Activated B cell treated with CpG ODN at 0.5 μM for 24 hours (primary cell): ENCODE results near the gene CACNA1B. TPM values are rescaled to one million over a fixed set of nuclear protein-coding genes. Genes with fewer than 3 reads are reported as not detected.

Experiments
- ATAC-seq: fragments of 200-7000 bp; cut with Tn5 transposase; one replicate; pipeline ENCODE4 v1.10.0; 2021; ENCODE audit warnings: low read depth, mild to moderate bottlenecking, moderate library complexity
- CTCF ChIA-PET: fragments of 350-600 bp; sonication (Branson Sonifier 250); formaldehyde crosslinking; loops from one replicate; lab custom pipeline; 2021; ENCODE audit warnings: antibody characterized with exemption; lab: Charles Lee
- POLR2A ChIA-PET: fragments of 350-600 bp; sonication (Branson Sonifier 250); formaldehyde crosslinking; loops from one replicate; lab custom pipeline; 2021; ENCODE audit warnings: antibody characterized with exemption; lab: Charles Lee
- DNase-seq: peaks from one replicate; pipeline ENCODE4 v3.0.0; 2022
- H3K27ac Mint-ChIP-seq: one replicate; pipeline ENCODE4 v1.8.0; 2020; ENCODE audit warnings: mixed read lengths
- H3K27me3 Mint-ChIP-seq: one replicate; pipeline ENCODE4 v1.8.0; 2021; ENCODE audit warnings: mixed read lengths
- H3K36me3 Mint-ChIP-seq: one replicate; pipeline ENCODE4 v1.8.0; 2021; ENCODE audit warnings: low read depth, mixed read lengths
- H3K4me1 Mint-ChIP-seq: one replicate; pipeline ENCODE4 v1.8.0; 2021; ENCODE audit warnings: mixed read lengths
- H3K4me3 Mint-ChIP-seq: one replicate; pipeline ENCODE4 v1.8.0; 2020; ENCODE audit warnings: mild to moderate bottlenecking, mixed read lengths
- H3K9me3 Mint-ChIP-seq: one replicate; pipeline ENCODE4 v1.8.0; 2020; ENCODE audit warnings: mixed read lengths
- CTCF ChIP-seq: fragments of 200-600 bp; IDR thresholded peaks from one replicate; pipeline ENCODE4 v1.8.0; 2022; ENCODE audit warnings: antibody characterized with exemption, mild to moderate bottlenecking
- intact Hi-C: fragments of 100-400 bp; cut with micrococcal nuclease; formaldehyde crosslinking; loops from one replicate; pipeline ENCODE4 v1.15.1; 2024
- total RNA-seq: library from RNA; stranded (reverse); gene quantifications from 2 replicates; pipeline ENCODE4 v1.2.3, GENCODE V29; 2022

The CACNA1B gene
- total RNA-seq, 1 donor from 2014 or later = 1.5 TPM

- CTCF ChIA-PET = no interaction called here
- DNase-seq = no peak
- H3K4me3 Mint-ChIP-seq = no peak overlapping the region
- no peak for ATAC-seq
- no peak for TF ChIP-seq CTCF
- H3K36me3 Mint-ChIP-seq = no peaks in the 10 kb centered on the region
- intact Hi-C loops = no loop called here
- POLR2A ChIA-PET = no interaction called here
- no peaks in the 10 kb centered on the region for H3K9me3 Mint-ChIP-seq
- peaks cover 2% of the 10 kb centered on the region for H3K27me3 Mint-ChIP-seq
- no peak overlapping the region for H3K27ac Mint-ChIP-seq
- no peaks in the 10 kb centered on the region for H3K4me1 Mint-ChIP-seq
Measured at GRCh38 chr9:138058181-138058580, 180.6 kb downstream of the CACNA1B start.

GRCh38 chr9:138059196-138059595 is 181.6 kb downstream of the CACNA1B start:
- TF ChIP-seq CTCF = no peak
- Mint-ChIP-seq H3K27ac (no peak overlapping the region), H3K4me1 (no peaks in the 10 kb centered on the region), H3K27me3 (peaks cover 2% of the 10 kb centered on the region), H3K9me3 (no peaks in the 10 kb centered on the region), H3K4me3 (no peak overlapping the region), H3K36me3 (no peaks in the 10 kb centered on the region)
- intact Hi-C loops = no loop called here
- CTCF ChIA-PET = no interaction called here
- ATAC-seq (no peak), DNase-seq (no peak)
- POLR2A ChIA-PET = no interaction called here

- ATAC-seq = no peak
- peaks cover 5% of the 10 kb centered on the region for H3K27me3 Mint-ChIP-seq
- H3K27ac Mint-ChIP-seq = no peak overlapping the region
- TF ChIP-seq CTCF = no peak
- H3K9me3 Mint-ChIP-seq = no peaks in the 10 kb centered on the region
- DNase-seq = no peak
- ChIA-PET CTCF (no interaction called here), POLR2A (no interaction called here)
- no peaks in the 10 kb centered on the region for H3K36me3 Mint-ChIP-seq
- intact Hi-C loops = no loop called here
- H3K4me1 Mint-ChIP-seq = no peaks in the 10 kb centered on the region
- H3K4me3 Mint-ChIP-seq = no peak overlapping the region
Measured at GRCh38 chr9:138060365-138060764, 182.8 kb downstream of the CACNA1B start.

GRCh38 chr9:138060881-138061280 is 183.3 kb downstream of the CACNA1B start:
- ATAC-seq (no peak), DNase-seq (no peak)
- ChIA-PET POLR2A (no interaction called here), CTCF (no interaction called here)
- Mint-ChIP-seq H3K27ac (no peak overlapping the region), H3K4me3 (no peak overlapping the region), H3K9me3 (no peaks in the 10 kb centered on the region), H3K27me3 (peaks cover 5% of the 10 kb centered on the region), H3K4me1 (no peaks in the 10 kb centered on the region), H3K36me3 (no peaks in the 10 kb centered on the region)
- TF ChIP-seq CTCF = no peak
- intact Hi-C loops = no loop called here

- POLR2A ChIA-PET = no interaction called here
- DNase-seq (no peak), ATAC-seq (no peak)
- CTCF ChIA-PET = no interaction called here
- intact Hi-C loops = no loop called here
- Mint-ChIP-seq H3K27me3 (peaks cover 5% of the 10 kb centered on the region), H3K9me3 (no peaks in the 10 kb centered on the region), H3K4me3 (no peak overlapping the region), H3K4me1 (no peaks in the 10 kb centered on the region), H3K27ac (no peak overlapping the region), H3K36me3 (no peaks in the 10 kb centered on the region)
- TF ChIP-seq CTCF = no peak
Measured at GRCh38 chr9:138061631-138062030, 184.0 kb downstream of the CACNA1B start.
